Occipital lobe (tissue), 2 donors: ENCODE data around the gene MAD1L1. TPM values are rescaled to one million over a fixed set of nuclear protein-coding genes. Genes with fewer than 3 reads are reported as not detected.

Experiments used
- DNase-seq: peaks from one replicate; lab custom pipeline; 2025; lab: John Stamatoyannopoulos, UW
- total RNA-seq: library from RNA; depleted of rRNA; stranded (reverse); fragments of >200 nt; gene quantifications from one replicate; pipeline ENCODE4 v1.2.3, GENCODE V29; 2014

MAD1L1 gene
- total RNA-seq, 1 donor from 2014 or later = 24.2 TPM

GRCh38 chr7:1945558-1945957 lies 287.2 kb downstream of the MAD1L1 start:
- no peak for DNase-seq

- no peak for DNase-seq
These were observed 288.0 kb downstream of the MAD1L1 start for GRCh38 chr7:1944619-1945210.

- DNase-seq = no peak
These were observed 288.7 kb downstream of the MAD1L1 start for GRCh38 chr7:1943933-1944618.

DNA sequence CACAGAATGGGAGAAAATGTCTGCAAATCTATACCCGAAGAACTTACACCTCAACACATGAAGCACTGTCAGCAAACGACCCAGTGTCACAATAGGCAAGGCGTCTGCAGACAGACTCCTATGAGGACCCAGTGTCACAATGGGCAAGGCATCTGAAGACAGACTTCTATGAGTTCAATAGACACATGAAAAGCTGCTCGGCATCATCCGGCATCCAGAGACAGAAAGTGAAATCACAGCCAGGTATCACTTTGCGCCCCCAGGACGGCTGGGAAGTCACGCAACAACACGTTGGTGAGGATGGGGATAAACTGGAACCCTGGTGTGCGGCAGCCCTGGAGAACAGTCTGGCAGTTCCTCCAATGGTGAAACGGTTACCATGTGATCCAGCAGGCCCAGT lies 289.4 kb downstream of the MAD1L1 start:
- DNase-seq = no peak

- DNase-seq = no peak
These were observed 289.8 kb downstream of the MAD1L1 start for GRCh38 chr7:1942941-1943289.

DNA sequence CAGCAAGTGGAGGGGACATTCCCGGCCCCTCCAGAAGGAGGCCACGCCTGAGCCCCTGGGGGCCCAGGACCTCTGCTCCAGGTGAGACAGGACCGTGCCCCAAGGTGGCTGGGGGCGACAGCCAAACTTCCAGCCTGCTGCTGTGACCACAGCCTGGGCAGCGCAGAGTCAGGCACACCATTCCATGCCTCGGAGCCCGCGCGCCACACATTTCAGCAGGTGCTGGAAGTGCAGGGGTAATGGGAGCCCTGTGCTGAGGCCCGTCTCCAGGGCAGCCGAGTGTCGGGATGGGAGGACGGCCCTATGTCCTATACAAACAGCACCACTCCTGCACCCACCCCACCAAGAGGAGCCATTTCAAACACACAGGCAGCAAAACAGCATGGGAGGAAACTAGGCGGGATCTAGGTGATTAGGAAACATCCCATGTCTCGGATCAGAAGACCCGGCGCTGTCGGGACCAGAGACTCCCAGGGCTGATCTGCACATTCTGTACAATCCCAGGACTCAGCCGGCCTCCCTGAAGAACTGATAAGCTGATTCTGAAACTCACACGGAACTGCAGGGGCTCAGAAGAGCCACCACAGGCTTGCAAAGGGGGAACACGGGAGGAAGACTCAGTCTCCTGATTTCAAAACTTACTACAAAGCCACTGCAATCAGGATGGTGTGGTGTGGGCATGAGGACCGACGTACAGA lies 290.4 kb downstream of the MAD1L1 start:
- no peak for DNase-seq

DNA sequence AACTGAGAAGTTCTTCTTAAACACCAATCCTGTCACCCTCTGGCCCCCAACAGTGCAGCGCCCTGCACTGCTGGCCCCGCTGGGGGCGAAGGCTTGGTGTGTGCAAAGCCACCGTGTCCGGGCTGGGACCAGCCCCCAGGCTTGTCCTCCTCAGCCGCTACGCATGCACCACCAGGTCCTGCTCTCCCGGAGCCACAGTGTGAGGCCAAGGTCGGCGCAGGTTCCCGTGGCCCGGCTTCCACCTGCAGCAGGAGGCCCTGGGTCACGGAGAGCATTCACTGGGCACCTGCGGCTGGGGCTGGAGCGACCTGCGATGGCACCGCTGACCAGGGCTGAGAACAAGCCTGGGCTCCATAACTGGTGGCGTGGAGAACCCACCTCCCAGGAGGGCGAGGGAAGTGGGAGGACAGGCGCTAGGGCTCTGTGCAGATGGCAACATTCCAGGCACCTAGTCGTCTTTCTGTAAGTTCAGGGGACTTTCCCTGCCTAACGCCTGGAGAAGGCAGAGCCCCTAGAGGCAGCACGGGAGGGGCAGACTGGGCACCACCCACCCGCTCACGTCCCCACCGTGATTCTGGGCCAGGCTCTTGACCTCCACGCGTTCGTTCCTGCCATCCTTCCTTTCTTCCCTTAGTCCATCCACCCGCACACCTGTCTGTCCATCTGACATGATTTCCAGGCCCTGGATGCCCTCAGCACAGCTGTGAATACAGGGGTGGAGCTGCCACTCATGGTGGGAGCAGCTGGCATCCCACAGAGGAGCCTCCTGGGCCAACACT lies 291.1 kb downstream of the MAD1L1 start:
- DNase-seq = no peak

- DNase-seq = no peak
These were observed 291.9 kb downstream of the MAD1L1 start for GRCh38 chr7:1940863-1941262.

GRCh38 chr7:1940402-1940786 lies 292.4 kb downstream of the MAD1L1 start:
- peak; percentile 37 for DNase-seq

- no peak for DNase-seq
These were observed 293.0 kb downstream of the MAD1L1 start for GRCh38 chr7:1939434-1940401.

- no peak for DNase-seq
These were observed 293.8 kb downstream of the MAD1L1 start for GRCh38 chr7:1938788-1939433.

- DNase-seq = no peak
These were observed 295.5 kb downstream of the MAD1L1 start for GRCh38 chr7:1937252-1937605.

GRCh38 chr7:1936531-1937251 lies 296.1 kb downstream of the MAD1L1 start:
- no peak for DNase-seq

GRCh38 chr7:1936006-1936310 lies 296.8 kb downstream of the MAD1L1 start:
- no peak for DNase-seq

DNA sequence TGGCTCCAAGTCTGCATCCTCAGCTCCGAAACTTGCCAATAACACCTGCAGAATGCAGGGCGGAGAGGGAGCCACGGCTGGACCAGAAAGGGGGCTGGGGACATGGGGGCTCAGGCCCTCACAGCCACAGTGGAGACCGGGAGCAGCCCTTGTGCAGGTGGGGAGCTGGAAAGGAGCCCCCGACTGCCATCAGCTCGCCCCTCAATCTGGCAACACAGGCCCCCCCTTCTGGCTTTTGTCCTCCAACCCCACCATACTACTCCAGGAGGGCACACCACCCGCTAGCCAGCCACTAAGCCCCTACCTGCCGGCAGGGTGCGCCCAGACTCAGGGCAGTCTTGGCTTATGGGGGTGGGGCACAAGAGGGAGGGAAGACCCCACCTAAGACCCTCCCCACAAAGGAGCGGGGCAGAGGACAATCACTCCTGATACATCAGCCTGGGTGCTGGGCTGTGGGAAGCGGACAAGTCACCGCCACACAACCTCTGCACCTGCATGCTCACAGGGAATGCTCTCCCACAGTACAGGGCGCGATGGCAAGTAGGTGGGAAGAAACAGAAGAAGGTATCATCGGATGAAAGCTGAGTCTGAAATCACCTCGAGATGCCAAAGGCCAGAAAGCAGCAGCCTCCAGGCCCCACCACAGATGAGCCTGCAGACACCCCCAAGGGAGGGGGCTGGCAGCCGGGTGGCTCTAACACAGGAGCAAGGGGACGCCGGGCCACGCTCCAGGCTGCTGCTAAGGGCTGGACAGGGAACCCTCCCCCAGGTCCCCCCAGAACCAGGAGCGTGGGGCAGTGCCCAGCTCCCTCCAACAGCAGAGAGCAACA lies 297.4 kb downstream of the MAD1L1 start:
- DNase-seq = no peak

DNA sequence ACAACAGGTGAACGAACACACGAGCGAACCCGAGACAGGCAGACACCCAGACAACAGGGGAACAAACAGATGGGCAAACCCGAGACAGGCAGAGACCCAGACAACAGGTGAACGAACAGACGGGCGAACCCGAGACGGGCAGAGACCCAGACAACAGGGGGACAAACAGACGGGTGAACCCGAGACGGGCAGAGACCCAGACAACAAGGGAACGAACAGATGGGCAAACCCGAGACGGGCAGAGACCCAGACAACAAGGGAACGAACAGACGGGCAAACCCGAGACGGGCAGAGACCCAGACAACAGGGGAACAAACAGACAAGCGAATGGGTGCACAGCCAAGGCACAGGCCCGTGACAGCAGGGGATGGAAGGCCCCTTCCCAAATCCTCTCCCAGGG lies 298.0 kb downstream of the MAD1L1 start:
- DNase-seq = no peak

DNA sequence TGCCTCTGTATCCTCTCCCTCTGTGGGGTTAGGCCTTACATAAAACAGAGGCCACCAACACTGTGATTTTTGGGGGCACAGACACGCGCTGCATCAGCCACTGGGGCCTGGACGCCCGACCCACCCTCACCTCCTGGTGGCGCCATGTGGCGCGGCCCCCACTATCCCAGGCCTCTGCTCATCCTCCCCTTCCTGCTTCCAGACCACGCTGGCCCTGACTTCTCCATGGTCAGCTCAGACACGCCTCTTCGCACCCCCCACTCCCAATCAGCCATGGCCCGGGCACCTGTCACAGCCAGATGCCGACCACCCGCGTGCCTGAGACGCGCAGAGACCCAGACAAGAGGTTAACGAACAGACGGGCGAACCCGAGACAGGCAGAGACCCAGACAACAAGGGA lies 298.7 kb downstream of the MAD1L1 start:
- no peak for DNase-seq

GRCh38 chr7:1933066-1933750 lies 299.5 kb downstream of the MAD1L1 start:
- no peak for DNase-seq

GRCh38 chr7:1931951-1932270 lies 300.8 kb downstream of the MAD1L1 start:
- no peak for DNase-seq
